ENCODE data around the gene AZU1. TPM values are rescaled to one million over a fixed set of nuclear protein-coding genes. Genes with fewer than 3 reads are reported as not detected.

Gene AZU1
- total and polyA plus RNA-seq, 8 donors, result 0.53 to 1.5 (median 0.77) TPM; not detected in 4

GRCh38 chr19:799076-799881 lies 28.4 kb upstream of the AZU1 start:
- peaks cover 24 to 43% (median 33%) of the 10 kb centered on the region in 4 donors for H3K36me3 ChIP-seq
- H3K27ac ChIP-seq, result peak overlapping the region; percentile 94 to 100 (median 96)
- H3K27me3 ChIP-seq, result no peaks in the 10 kb centered on the region
- WGBS, 5 donors, result 1 to 12% (median 8%) methylated on average over 13 to 28 of the region's 28 CpGs
- intact Hi-C loops (cut with DNase I; ENCODE audit: low total_unique reads), result no loop called here
- TF ChIP-seq EP300 (IDR thresholded peaks at IDR 0.05), result no peak
- TF ChIP-seq POLR2AphosphoS5 (IDR thresholded peaks at IDR 0.05), result no peak
- TF ChIP-seq CTCF (IDR thresholded peaks at IDR 0.05), result no peak
- no peak for TF ChIP-seq POLR2A (IDR thresholded peaks at IDR 0.05)
- DNase-seq, result peak in 1 of 2 donors; percentile 61
- peaks cover 64 to 76% (median 74%) of the 10 kb centered on the region in 4 donors for H3K4me1 ChIP-seq
- H3K4me3 ChIP-seq, result peak overlapping the region; percentile 96 to 99 (median 97)
- H3K9me3 ChIP-seq, result no peaks in the 10 kb centered on the region

- Histone ChIP-seq H3K9me3 (no peaks in the 10 kb centered on the region), H3K27me3 (no peaks in the 10 kb centered on the region), H3K36me3 (peaks cover 36 to 55% (median 45%) of the 10 kb centered on the region in 4 donors), H3K4me1 (peaks cover 62 to 82% (median 72%) of the 10 kb centered on the region in 4 donors), H3K27ac (peak overlapping the region; percentile 43 to 100 (median 96)), H3K4me3 (peak overlapping the region; percentile 8 to 97 (median 59))
- DNase-seq, result peak; percentile 69 to 70
- TF ChIP-seq POLR2A (IDR thresholded peaks at IDR 0.05) (no peak), EP300 (IDR thresholded peaks at IDR 0.05) (no peak), POLR2AphosphoS5 (IDR thresholded peaks at IDR 0.05) (peak in 2 of 3 donors; percentile 8 to 30)
- intact Hi-C loops (cut with DNase I; ENCODE audit: low total_unique reads), result no loop called here
- WGBS, 5 donors, result 17 to 34% (median 23%) methylated on average over 8 to 17 of the region's 17 CpGs
These were observed 27.1 kb upstream of the AZU1 start for GRCh38 chr19:800360-801029.

- 17 to 29% (median 24%) methylated on average over 17 to 29 of the region's 29 CpGs for WGBS, 5 donors
- peak; percentile 79 to 84 for DNase-seq
- H3K27me3 ChIP-seq, result no peaks in the 10 kb centered on the region
- intact Hi-C loops (cut with DNase I; ENCODE audit: low total_unique reads), result no loop called here
- peaks cover 55 to 78% (median 64%) of the 10 kb centered on the region in 4 donors for H3K4me1 ChIP-seq
- H3K36me3 ChIP-seq, result peaks cover 43 to 63% (median 53%) of the 10 kb centered on the region in 4 donors
- H3K9me3 ChIP-seq, result no peaks in the 10 kb centered on the region
- H3K27ac ChIP-seq, result peak overlapping the region; percentile 43 to 100 (median 96)
- H3K4me3 ChIP-seq, result peak overlapping the region; percentile 11 to 97 (median 59)
- TF ChIP-seq POLR2AphosphoS5 (IDR thresholded peaks at IDR 0.05) (peak in 1 of 3 donors; percentile 59), CTCF (IDR thresholded peaks at IDR 0.05) (no peak), POLR2A (IDR thresholded peaks at IDR 0.05) (no peak), EP300 (IDR thresholded peaks at IDR 0.05) (no peak)
These were observed 26.4 kb upstream of the AZU1 start for GRCh38 chr19:801030-801860.

GRCh38 chr19:801861-802497 lies 25.7 kb upstream of the AZU1 start:
- DNase-seq, result peak; percentile 60 to 73
- H3K4me1 ChIP-seq, result peaks cover 52 to 74% (median 62%) of the 10 kb centered on the region in 4 donors
- no peaks in the 10 kb centered on the region for H3K27me3 ChIP-seq
- TF ChIP-seq EP300 (IDR thresholded peaks at IDR 0.05) (no peak), POLR2A (IDR thresholded peaks at IDR 0.05) (no peak), CTCF (IDR thresholded peaks at IDR 0.05) (no peak), POLR2AphosphoS5 (IDR thresholded peaks at IDR 0.05) (no peak)
- no peaks in the 10 kb centered on the region for H3K9me3 ChIP-seq
- intact Hi-C loops (cut with DNase I; ENCODE audit: low total_unique reads), result no loop called here
- WGBS, 5 donors, result 29 to 36% (median 31%) methylated on average over 14 to 23 of the region's 23 CpGs
- H3K4me3 ChIP-seq, result peak overlapping the region; percentile 11 to 97 (median 59)
- peaks cover 51 to 70% (median 60%) of the 10 kb centered on the region in 4 donors for H3K36me3 ChIP-seq
- peak overlapping the region; percentile 0 to 100 (median 96) for H3K27ac ChIP-seq

Data from stomach (tissue), 9 donors.